MM.1S (cell line): ENCODE data around the gene UBIAD1.

Experiments used
- DNase-seq: peaks from one replicate; pipeline ENCODE4 v3.0.0-alpha.2; 2015
- H2AFZ ChIP-seq: fragments of 300-600 bp; sonication (generic); 2 replicates; pipeline ENCODE4 v1.6.0; 2016; ENCODE audit warnings: antibody characterized with exemption, low read length
- H3F3A ChIP-seq: fragments of 300-600 bp; sonication (generic); 2 replicates; pipeline ENCODE4 v1.6.1; 2016; ENCODE audit warnings: mild to moderate bottlenecking, antibody characterized with exemption, low read length, moderate library complexity, mixed read lengths; ENCODE audit not compliant: insufficient read depth
- H3K27ac ChIP-seq: fragments of 300-600 bp; sonication (generic); 2 replicates; pipeline ENCODE4 v1.5.1; 2016; ENCODE audit warnings: mild to moderate bottlenecking, low read length
- H3K27me3 ChIP-seq: fragments of 300-600 bp; sonication (generic); replicated peaks from 2 replicates; pipeline ENCODE4 v1.6.0; 2016; ENCODE audit warnings: low read length; ENCODE audit not compliant: insufficient read depth
- H3K36me3 ChIP-seq: fragments of 300-600 bp; sonication (generic); replicated peaks from 2 replicates; pipeline ENCODE4 v1.6.1; 2016; ENCODE audit warnings: mild to moderate bottlenecking, low read length, mixed read lengths; ENCODE audit not compliant: insufficient read depth
- H3K4me1 ChIP-seq: fragments of 300-600 bp; sonication (generic); 2 replicates; pipeline ENCODE4 v1.6.1; 2016; ENCODE audit warnings: low read length, mixed read lengths
- H3K4me2 ChIP-seq: fragments of 300-600 bp; sonication (generic); 2 replicates; pipeline ENCODE4 v1.6.0; 2016; ENCODE audit warnings: low read depth, low read length
- H3K4me3 ChIP-seq: fragments of 300-600 bp; sonication (generic); 2 replicates; pipeline ENCODE4 v1.5.1; 2016; ENCODE audit warnings: low read length, mixed read lengths
- H3K79me2 ChIP-seq: fragments of 300-600 bp; sonication (generic); 2 replicates; pipeline ENCODE4 v1.6.1; 2016; ENCODE audit warnings: mixed run types, low read length, mixed read lengths
- H3K9ac ChIP-seq: fragments of 300-600 bp; sonication (generic); 2 replicates; pipeline ENCODE4 v1.6.1; 2016; ENCODE audit warnings: low read length, mixed read lengths
- H3K9me2 ChIP-seq: fragments of 300-600 bp; sonication (generic); replicated peaks from 2 replicates; pipeline ENCODE4 v1.6.1; 2016; ENCODE audit warnings: mild to moderate bottlenecking, low read length, mixed read lengths; ENCODE audit not compliant: insufficient read depth
- H3K9me3 ChIP-seq: fragments of 300-600 bp; sonication (generic); replicated peaks from 2 replicates; pipeline ENCODE4 v1.6.1; 2016; ENCODE audit warnings: mild to moderate bottlenecking, low read length, mixed read lengths; ENCODE audit not compliant: insufficient read depth
- H4K20me1 ChIP-seq: fragments of 300-600 bp; sonication (generic); 2 replicates; pipeline ENCODE4 v1.6.1; 2016; ENCODE audit warnings: mild to moderate bottlenecking, low read length, moderate library complexity, mixed read lengths; ENCODE audit not compliant: insufficient read depth
- CTCF ChIP-seq: fragments of 300-600 bp; sonication (generic); IDR thresholded peaks from 2 replicates; pipeline ENCODE4 v1.5.1; 2016; ENCODE audit warnings: antibody characterized with exemption, low read length, mixed read lengths
- EZH2 ChIP-seq: fragments of 300-600 bp; sonication (generic); optimal IDR thresholded peaks from 2 replicates; pipeline ENCODE3; 2017; ENCODE audit warnings: low read depth, mild to moderate bottlenecking, antibody characterized with exemption, low read length, mixed read lengths
- EZH2phosphoT487 ChIP-seq: fragments of 300-600 bp; sonication (generic); IDR thresholded peaks from 2 replicates; pipeline ENCODE4 v1.6.1; 2018; ENCODE audit warnings: antibody characterized with exemption, low read length

The UBIAD1 gene

GRCh38 chr1:11289064-11289463 lies 16.1 kb downstream of the UBIAD1 start:
- Histone ChIP-seq H3K4me2 (no peak overlapping the region), H3K9me3 (no peaks in the 10 kb centered on the region)
- TF ChIP-seq EZH2phosphoT487 = no peak
- TF ChIP-seq CTCF = no peak
- no peak for TF ChIP-seq EZH2

DNA sequence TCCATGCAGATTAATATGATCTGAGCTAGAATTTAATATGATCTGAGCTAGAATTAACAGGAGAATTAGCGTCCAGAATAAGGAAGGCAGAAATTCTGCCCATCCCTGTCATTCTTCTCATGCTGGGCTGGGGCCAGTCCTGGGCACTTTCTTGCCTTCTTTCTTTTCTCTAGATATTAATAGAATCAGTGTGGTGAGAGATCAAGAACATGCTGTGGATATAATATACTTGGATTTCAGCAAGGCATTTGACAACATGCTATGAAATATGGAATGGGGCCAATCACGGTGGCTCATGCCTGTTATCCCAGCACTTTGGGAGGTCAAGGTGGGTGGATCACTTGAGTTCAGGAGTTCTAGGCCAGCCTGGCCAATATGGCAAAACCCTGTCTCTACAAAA lies 18.1 kb downstream of the UBIAD1 start:
- H3K9ac ChIP-seq = no peak overlapping the region
- no peaks in the 10 kb centered on the region for H3K9me2 ChIP-seq
- H3K4me1 ChIP-seq = no peaks in the 10 kb centered on the region
- H3F3A ChIP-seq = no peaks in the 10 kb centered on the region
- no peaks in the 10 kb centered on the region for H3K27me3 ChIP-seq
- H3K4me3 ChIP-seq = no peak overlapping the region
- no peak for TF ChIP-seq CTCF
- TF ChIP-seq EZH2 = no peak
- TF ChIP-seq EZH2phosphoT487 = no peak
- H3K36me3 ChIP-seq = no peaks in the 10 kb centered on the region
- H4K20me1 ChIP-seq = no peaks in the 10 kb centered on the region
- no peak for DNase-seq
- H2AFZ ChIP-seq = no peak overlapping the region
- no peak overlapping the region for H3K27ac ChIP-seq
- no peak overlapping the region for H3K4me2 ChIP-seq
- H3K9me3 ChIP-seq = no peaks in the 10 kb centered on the region
- peaks cover 6% of the 10 kb centered on the region for H3K79me2 ChIP-seq

More at GRCh38 chr1:11289064-11289463, 16.1 kb downstream of the UBIAD1 start:
- no peaks in the 10 kb centered on the region for H3K36me3 ChIP-seq
- no peak overlapping the region for H3K27ac ChIP-seq
- H3F3A ChIP-seq = no peaks in the 10 kb centered on the region
- peaks cover 22% of the 10 kb centered on the region for H3K79me2 ChIP-seq
- H3K4me3 ChIP-seq = no peak overlapping the region
- no peaks in the 10 kb centered on the region for H3K9me2 ChIP-seq
- no peak overlapping the region for H2AFZ ChIP-seq
- no peaks in the 10 kb centered on the region for H3K27me3 ChIP-seq
- no peaks in the 10 kb centered on the region for H3K4me1 ChIP-seq
- no peaks in the 10 kb centered on the region for H4K20me1 ChIP-seq
- no peak for DNase-seq
- H3K9ac ChIP-seq = no peak overlapping the region

GRCh38 chr1:11293856-11294255 lies 20.9 kb downstream of the UBIAD1 start:
- H3K27ac ChIP-seq = no peak overlapping the region
- no peaks in the 10 kb centered on the region for H3K36me3 ChIP-seq
- H3K27me3 ChIP-seq = no peaks in the 10 kb centered on the region
- H3K9me3 ChIP-seq = no peaks in the 10 kb centered on the region
- no peaks in the 10 kb centered on the region for H4K20me1 ChIP-seq
- H3K4me3 ChIP-seq = no peak overlapping the region
- no peaks in the 10 kb centered on the region for H3K4me1 ChIP-seq
- no peak overlapping the region for H2AFZ ChIP-seq
- no peak for DNase-seq
- H3K4me2 ChIP-seq = no peak overlapping the region
- no peaks in the 10 kb centered on the region for H3K9me2 ChIP-seq
- H3K9ac ChIP-seq = no peak overlapping the region
- no peak for TF ChIP-seq EZH2
- no peak for TF ChIP-seq EZH2phosphoT487
- TF ChIP-seq CTCF = no peak
- H3K79me2 ChIP-seq = no peaks in the 10 kb centered on the region
- H3F3A ChIP-seq = no peaks in the 10 kb centered on the region
